ENCODE data around the gene NTM. TPM values are rescaled to one million over a fixed set of nuclear protein-coding genes. Genes with fewer than 3 reads are reported as not detected.

The NTM gene
- total and polyA plus RNA-seq, 12 donors: 0.26 to 11.5 (median 4.0) TPM

DNA sequence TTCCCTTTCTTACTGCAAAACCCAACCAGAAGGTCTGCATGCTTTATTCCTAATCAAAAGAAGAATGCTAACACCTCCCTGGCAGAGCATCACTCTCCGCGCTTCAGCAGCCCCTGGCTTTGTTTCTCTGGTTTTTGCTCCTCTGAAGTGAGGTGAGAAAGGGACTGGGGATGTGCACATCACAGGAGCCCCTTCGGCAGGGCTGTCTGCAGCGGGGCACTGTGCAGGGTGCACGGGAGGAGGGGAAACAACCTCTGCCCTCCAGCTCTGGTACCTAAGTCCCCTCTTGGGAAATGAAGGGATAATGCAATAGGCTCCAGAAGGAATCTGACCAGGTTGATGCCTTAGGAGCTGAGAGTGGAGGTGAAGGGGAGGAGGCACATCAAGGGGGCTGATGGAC, 312.7 kb downstream of the NTM start:
- DNase-seq: peak in 1 of 7 donors; percentile 20
- Histone ChIP-seq H3K27ac (no peak overlapping the region), H3K9me3 (replicated peaks in 1 of 3) (no peaks in the 10 kb centered on the region), H3K4me3 (no peak overlapping the region), H3K36me3 (replicated peaks in 1 of 2) (no peaks in the 10 kb centered on the region), H3K27me3 (peaks cover 8% of the 10 kb centered on the region), H3K4me1 (replicated peaks in 1 of 2) (no peaks in the 10 kb centered on the region)
- no peak for TF ChIP-seq POLR2A (IDR thresholded peaks at IDR 0.05)
- TF ChIP-seq, protein P1, sequence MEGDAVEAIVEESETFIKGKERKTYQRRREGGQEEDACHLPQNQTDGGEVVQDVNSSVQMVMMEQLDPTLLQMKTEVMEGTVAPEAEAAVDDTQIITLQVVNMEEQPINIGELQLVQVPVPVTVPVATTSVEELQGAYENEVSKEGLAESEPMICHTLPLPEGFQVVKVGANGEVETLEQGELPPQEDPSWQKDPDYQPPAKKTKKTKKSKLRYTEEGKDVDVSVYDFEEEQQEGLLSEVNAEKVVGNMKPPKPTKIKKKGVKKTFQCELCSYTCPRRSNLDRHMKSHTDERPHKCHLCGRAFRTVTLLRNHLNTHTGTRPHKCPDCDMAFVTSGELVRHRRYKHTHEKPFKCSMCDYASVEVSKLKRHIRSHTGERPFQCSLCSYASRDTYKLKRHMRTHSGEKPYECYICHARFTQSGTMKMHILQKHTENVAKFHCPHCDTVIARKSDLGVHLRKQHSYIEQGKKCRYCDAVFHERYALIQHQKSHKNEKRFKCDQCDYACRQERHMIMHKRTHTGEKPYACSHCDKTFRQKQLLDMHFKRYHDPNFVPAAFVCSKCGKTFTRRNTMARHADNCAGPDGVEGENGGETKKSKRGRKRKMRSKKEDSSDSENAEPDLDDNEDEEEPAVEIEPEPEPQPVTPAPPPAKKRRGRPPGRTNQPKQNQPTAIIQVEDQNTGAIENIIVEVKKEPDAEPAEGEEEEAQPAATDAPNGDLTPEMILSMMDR (IDR thresholded peaks at IDR 0.05): no peak
- intact Hi-C loops (cut with DNase I): no loop called here
- 79 to 89% (median 87%) methylated on average over 5 of the region's 5 CpGs for WGBS, 4 donors

DNA sequence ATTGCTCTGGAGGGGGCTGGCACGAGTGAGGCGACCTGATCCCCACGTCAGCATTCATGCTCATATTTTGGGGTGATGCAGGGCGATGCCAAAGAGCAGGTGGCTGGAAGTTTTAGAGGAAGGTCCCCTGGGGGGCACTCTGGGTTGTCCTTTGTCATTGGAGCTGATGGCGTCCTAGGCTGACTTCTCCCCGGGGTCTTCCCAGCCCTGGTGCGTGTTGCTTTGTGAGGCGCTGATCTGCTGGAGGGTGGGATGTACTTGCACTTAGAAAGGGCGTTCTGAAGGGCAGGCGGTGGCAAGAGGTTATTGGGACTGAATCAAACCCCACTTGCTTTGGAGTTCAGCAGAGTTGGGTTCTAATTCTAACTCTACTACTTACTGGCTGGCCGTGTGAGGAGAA, 313.3 kb downstream of the NTM start:
- intact Hi-C loops (cut with DNase I): no loop called here
- peak in 2 of 7 donors; percentile 6 to 20 for DNase-seq
- Histone ChIP-seq H3K27me3 (peaks cover 8% of the 10 kb centered on the region), H3K9me3 (replicated peaks in 1 of 3) (no peaks in the 10 kb centered on the region), H3K4me3 (no peak overlapping the region), H3K4me1 (replicated peaks in 1 of 2) (no peaks in the 10 kb centered on the region), H3K36me3 (replicated peaks in 1 of 2) (no peaks in the 10 kb centered on the region), H3K27ac (no peak overlapping the region)
- TF ChIP-seq, protein P1 (IDR thresholded peaks at IDR 0.05): no peak
- no peak for TF ChIP-seq POLR2A (IDR thresholded peaks at IDR 0.05)
- WGBS, 4 donors: 70 to 87% (median 76%) methylated on average over 9 to 11 of the region's 11 CpGs

DNA sequence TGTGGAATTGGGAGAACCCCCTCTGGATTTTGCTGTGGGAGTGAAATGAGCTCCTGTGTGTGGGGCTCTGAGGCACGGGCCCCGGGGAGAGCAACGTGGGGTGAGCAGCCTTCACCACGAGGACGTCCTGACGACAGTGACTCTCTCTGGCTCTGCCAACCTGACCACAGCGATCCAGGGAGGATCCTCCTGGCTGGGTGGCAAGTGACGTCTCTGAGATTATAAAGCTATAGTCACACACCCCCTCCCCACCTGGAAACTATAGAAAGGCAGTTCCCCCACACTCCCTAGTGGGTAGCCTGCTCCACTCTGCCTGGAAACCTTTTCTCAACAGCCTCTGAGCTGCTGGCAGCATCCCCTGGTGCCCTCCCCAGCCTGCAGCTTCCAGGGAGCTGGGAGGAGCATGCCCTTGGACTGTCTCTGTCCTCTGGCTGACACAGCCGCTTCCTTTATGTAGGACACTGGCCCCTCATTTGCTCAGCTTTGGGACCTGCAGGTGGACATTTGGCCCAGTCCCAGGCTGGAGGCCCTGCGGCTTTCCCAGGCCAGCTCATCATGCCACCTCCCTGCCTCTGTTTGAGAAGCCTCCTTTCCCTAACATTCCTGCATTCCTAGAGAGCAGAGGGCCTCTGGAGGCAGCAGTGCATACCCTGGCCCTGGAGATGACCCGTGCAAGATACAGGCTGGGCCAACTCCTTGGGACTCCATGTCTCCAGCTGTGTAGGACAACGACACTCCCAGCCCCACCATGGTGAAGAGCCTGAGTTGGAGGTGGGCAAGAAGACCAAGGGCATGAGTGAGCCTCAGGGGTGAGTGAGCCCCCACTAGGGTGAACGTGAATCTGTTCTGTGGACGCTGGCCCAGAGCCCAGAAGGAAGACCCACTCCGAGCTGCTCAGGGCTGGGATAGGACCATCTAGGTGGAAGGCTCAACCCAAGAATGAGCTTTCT, 314.0 kb downstream of the NTM start:
- 65 to 81% (median 72%) methylated on average over 12 to 15 of the region's 15 CpGs for WGBS, 4 donors
- Histone ChIP-seq H3K36me3 (replicated peaks in 1 of 2) (no peaks in the 10 kb centered on the region), H3K4me1 (replicated peaks in 1 of 2) (no peaks in the 10 kb centered on the region), H3K4me3 (no peak overlapping the region), H3K27me3 (peaks cover 13% of the 10 kb centered on the region), H3K27ac (no peak overlapping the region), H3K9me3 (replicated peaks in 1 of 3) (no peaks in the 10 kb centered on the region)
- TF ChIP-seq, protein P1 (IDR thresholded peaks at IDR 0.05): no peak
- DNase-seq: peak in 2 of 7 donors; percentile 8 to 35
- intact Hi-C loops (cut with DNase I): no loop called here

DNA sequence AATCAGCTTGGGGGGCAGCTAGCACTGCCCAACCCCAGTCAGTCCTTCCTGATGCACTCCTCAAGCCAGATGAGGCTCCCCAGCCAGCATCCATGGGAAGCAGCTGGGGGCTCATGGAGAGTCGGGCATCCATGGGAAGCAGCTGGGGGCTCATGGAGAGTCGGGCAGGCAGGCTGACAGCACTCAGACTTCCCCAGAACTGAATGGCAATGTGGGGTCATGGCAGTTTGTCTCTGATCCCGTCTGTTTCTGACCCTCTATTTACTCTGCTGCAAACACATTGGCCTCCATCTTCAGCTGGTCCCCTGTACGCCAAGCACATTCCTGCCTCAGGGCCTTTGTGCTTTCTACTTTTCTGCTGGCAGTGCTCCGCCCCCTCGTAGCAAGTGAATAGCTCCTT, 314.8 kb downstream of the NTM start:
- DNase-seq: peak in 2 of 7 donors; percentile 6 to 28
- 85 to 94% (median 88%) methylated on average over 6 of the region's 6 CpGs for WGBS, 4 donors
- Histone ChIP-seq H3K9me3 (replicated peaks in 1 of 3) (no peaks in the 10 kb centered on the region), H3K27ac (no peak overlapping the region), H3K27me3 (peaks cover 13% of the 10 kb centered on the region), H3K36me3 (replicated peaks in 1 of 2) (no peaks in the 10 kb centered on the region), H3K4me3 (no peak overlapping the region), H3K4me1 (replicated peaks in 1 of 2) (no peaks in the 10 kb centered on the region)
- TF ChIP-seq, protein P1 (IDR thresholded peaks at IDR 0.05): no peak
- no peak for TF ChIP-seq POLR2A (IDR thresholded peaks at IDR 0.05)
- intact Hi-C loops (cut with DNase I): no loop called here

Measured in adrenal gland (tissue), 12 donors.